Measurements from ENCODE around the gene LPXN.

Gene LPXN

DNA sequence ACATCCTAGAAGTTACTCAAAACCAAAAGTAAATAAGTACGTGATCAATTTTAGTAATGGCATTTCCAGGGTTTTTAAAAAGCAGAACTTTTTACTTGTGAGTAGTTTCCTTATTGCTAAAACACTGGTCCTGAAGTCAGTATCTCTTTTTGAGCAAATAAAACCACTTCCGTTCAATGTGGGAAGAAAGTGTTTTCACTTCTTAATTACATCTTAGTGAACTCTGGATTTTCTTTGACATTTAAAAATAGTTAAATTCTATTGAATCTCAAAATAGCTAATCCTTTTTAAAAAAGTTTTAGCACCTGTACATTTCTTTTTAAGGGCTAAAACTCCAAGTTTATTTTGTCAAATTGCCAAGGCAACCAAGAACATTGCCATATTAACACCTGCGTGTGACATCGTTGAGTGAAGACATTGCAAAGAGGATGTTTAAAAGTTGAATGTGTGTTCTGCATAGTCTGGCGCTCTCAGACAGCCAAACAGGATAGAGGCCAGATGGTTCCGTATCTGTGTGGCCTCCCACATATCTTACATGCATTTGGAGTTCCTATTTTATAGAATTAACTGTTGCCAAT, 50.5 kb downstream of the LPXN start:
- no peak overlapping the region for H2BK15ac ChIP-seq (ENCODE audit: low read length)

GRCh38 chr11:58524232-58525036, 51.2 kb downstream of the LPXN start:
- H3K79me1 ChIP-seq (ENCODE audit: low read depth, low read length) = no peaks in the 10 kb centered on the region
- H3K14ac ChIP-seq (ENCODE audit: low read length) = no peak overlapping the region
- H3K9ac ChIP-seq (ENCODE audit: low read depth, low read length, poor library complexity) = no peak overlapping the region
- H2BK12ac ChIP-seq (ENCODE audit: low read length) = no peak overlapping the region
- no peak overlapping the region for H4K8ac ChIP-seq (ENCODE audit: low read depth, low read length)
- DNase-seq (ENCODE audit: low spot score) = peak; percentile 67
- H4K91ac ChIP-seq (ENCODE audit: low read depth, low read length, poor library complexity) = no peak overlapping the region
- H3K4me3 ChIP-seq (ENCODE audit: low read length in 2 of 2) = no peak overlapping the region
- WGBS, 2 donors (ENCODE audit: extremely low coverage in 2 of 2, insufficient read length in 2 of 2, insufficient replicate concordance in 1 of 2) = no CpG with 5 or more reads among the region's 7 CpGs
- no peak overlapping the region for H3K4me2 ChIP-seq (ENCODE audit: insufficient read depth, low read length, poor library complexity, severe bottlenecking)
- H2BK5ac ChIP-seq (ENCODE audit: low read length) = no peak overlapping the region
- no peaks in the 10 kb centered on the region for H3K9me3 ChIP-seq (replicated peaks in 1 of 2; ENCODE audit: control insufficient read depth in 2 of 2, insufficient read depth in 1 of 2, low read depth in 1 of 2, low read length in 2 of 2)
- no peak overlapping the region for H3K23ac ChIP-seq (ENCODE audit: low read depth, low read length, poor library complexity)
- H3K4ac ChIP-seq (ENCODE audit: low read length) = no peak overlapping the region
- no peak overlapping the region for H3K18ac ChIP-seq (ENCODE audit: low read length)
- no peak overlapping the region for H2BK15ac ChIP-seq (ENCODE audit: low read length)
- H3K27me3 ChIP-seq (ENCODE audit: control insufficient read depth in 3 of 3, insufficient read depth in 3 of 3, low read depth in 1 of 3, low read length in 3 of 3) = peaks cover 0 to 7% (median 0%) of the 10 kb centered on the region in 3 experiments
- H3K27ac ChIP-seq (replicated peaks; ENCODE audit: low read length) = no peak overlapping the region
- H2AK5ac ChIP-seq (ENCODE audit: low read depth, low read length) = no peak overlapping the region
- H3K36me3 ChIP-seq (replicated peaks in 1 of 2; ENCODE audit: control insufficient read depth in 2 of 2, insufficient read depth in 2 of 2, low read length in 2 of 2) = no peaks in the 10 kb centered on the region
- peak overlapping the region; percentile 63 for H2AFZ ChIP-seq (ENCODE audit: low read length)
- H2BK120ac ChIP-seq (ENCODE audit: low read depth, low read length) = no peak overlapping the region
- no peaks in the 10 kb centered on the region for H3K4me1 ChIP-seq (ENCODE audit: control insufficient read depth in 2 of 2, insufficient read depth in 1 of 2, low read depth in 1 of 2, low read length in 2 of 2)

More for the DNA sequence above, 50.5 kb downstream of the LPXN start:
- H3K79me1 ChIP-seq (ENCODE audit: low read depth, low read length) = no peaks in the 10 kb centered on the region
- no peaks in the 10 kb centered on the region for H3K36me3 ChIP-seq (replicated peaks in 1 of 2; ENCODE audit: control insufficient read depth in 2 of 2, insufficient read depth in 2 of 2, low read length in 2 of 2)
- no peak overlapping the region for H3K4me2 ChIP-seq (ENCODE audit: insufficient read depth, low read length, poor library complexity, severe bottlenecking)
- no peak overlapping the region for H3K9ac ChIP-seq (ENCODE audit: low read depth, low read length, poor library complexity)
- no peaks in the 10 kb centered on the region for H3K9me3 ChIP-seq (replicated peaks in 1 of 2; ENCODE audit: control insufficient read depth in 2 of 2, insufficient read depth in 1 of 2, low read depth in 1 of 2, low read length in 2 of 2)
- WGBS, 2 donors (ENCODE audit: extremely low coverage in 2 of 2, insufficient read length in 2 of 2, insufficient replicate concordance in 1 of 2) = no CpG with 5 or more reads among the region's 6 CpGs
- H2BK120ac ChIP-seq (ENCODE audit: low read depth, low read length) = no peak overlapping the region
- H4K91ac ChIP-seq (ENCODE audit: low read depth, low read length, poor library complexity) = no peak overlapping the region
- H3K27me3 ChIP-seq (ENCODE audit: control insufficient read depth in 3 of 3, insufficient read depth in 3 of 3, low read depth in 1 of 3, low read length in 3 of 3) = peaks cover 0 to 3% (median 0%) of the 10 kb centered on the region in 3 experiments
- H3K4me3 ChIP-seq (ENCODE audit: low read length in 2 of 2) = no peak overlapping the region
- H3K4me1 ChIP-seq (ENCODE audit: control insufficient read depth in 2 of 2, insufficient read depth in 1 of 2, low read depth in 1 of 2, low read length in 2 of 2) = no peaks in the 10 kb centered on the region
- no peak overlapping the region for H2BK5ac ChIP-seq (ENCODE audit: low read length)
- H3K14ac ChIP-seq (ENCODE audit: low read length) = no peak overlapping the region
- H3K4ac ChIP-seq (ENCODE audit: low read length) = no peak overlapping the region
- no peak overlapping the region for H3K27ac ChIP-seq (replicated peaks; ENCODE audit: low read length)
- no peak overlapping the region for H2AK5ac ChIP-seq (ENCODE audit: low read depth, low read length)
- no peak for DNase-seq (ENCODE audit: low spot score)
- no peak overlapping the region for H2AFZ ChIP-seq (ENCODE audit: low read length)
- no peak overlapping the region for H3K23ac ChIP-seq (ENCODE audit: low read depth, low read length, poor library complexity)
- H3K18ac ChIP-seq (ENCODE audit: low read length) = no peak overlapping the region
- H2BK12ac ChIP-seq (ENCODE audit: low read length) = no peak overlapping the region
- H4K8ac ChIP-seq (ENCODE audit: low read depth, low read length) = no peak overlapping the region

DNA sequence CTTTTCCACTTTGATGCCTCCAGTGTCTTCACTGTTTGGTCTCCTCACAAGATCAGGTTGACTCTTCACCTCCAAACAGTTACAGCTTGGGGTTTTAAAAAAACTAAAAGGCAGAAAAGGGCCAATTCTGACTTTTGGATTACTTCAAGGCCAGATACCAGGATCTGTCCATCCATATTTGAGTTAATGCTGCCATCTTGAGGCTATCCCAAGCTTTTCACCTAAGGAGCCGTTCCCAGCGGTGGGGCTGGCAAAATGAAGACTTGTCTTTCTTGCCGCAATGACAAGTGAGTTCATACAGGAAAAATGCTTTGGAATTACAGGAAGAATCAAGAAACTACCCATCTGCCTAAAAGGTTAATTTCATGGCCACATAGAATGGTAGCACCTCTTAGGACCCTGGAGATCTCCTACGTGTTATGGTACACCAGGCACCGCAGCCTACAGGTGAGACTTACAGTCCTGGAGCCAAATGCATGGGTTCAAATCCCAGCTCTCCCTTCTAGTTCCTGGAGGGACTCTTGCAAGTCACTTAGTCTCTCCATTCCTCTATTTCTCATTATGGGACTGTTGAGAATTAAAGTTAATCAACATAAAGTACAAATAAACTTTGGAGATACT, 61.8 kb downstream of the LPXN start:
- H3K9ac ChIP-seq (ENCODE audit: low read depth, low read length, poor library complexity) = no peak overlapping the region
- no CpG with 5 or more reads among the region's 5 CpGs for WGBS, 2 donors (ENCODE audit: extremely low coverage in 2 of 2, insufficient read length in 2 of 2, insufficient replicate concordance in 1 of 2)
- no peak overlapping the region for H3K18ac ChIP-seq (ENCODE audit: low read length)
- H3K27ac ChIP-seq (replicated peaks; ENCODE audit: low read length) = no peak overlapping the region
- no peak overlapping the region for H2BK5ac ChIP-seq (ENCODE audit: low read length)
- peaks cover 0 to 23% (median 0%) of the 10 kb centered on the region in 3 experiments for H3K27me3 ChIP-seq (ENCODE audit: control insufficient read depth in 3 of 3, insufficient read depth in 3 of 3, low read depth in 1 of 3, low read length in 3 of 3)
- no peak overlapping the region for H3K4me2 ChIP-seq (ENCODE audit: insufficient read depth, low read length, poor library complexity, severe bottlenecking)
- no peak overlapping the region for H2BK12ac ChIP-seq (ENCODE audit: low read length)
- H3K4me1 ChIP-seq (ENCODE audit: control insufficient read depth in 2 of 2, insufficient read depth in 1 of 2, low read depth in 1 of 2, low read length in 2 of 2) = no peaks in the 10 kb centered on the region
- H3K36me3 ChIP-seq (replicated peaks in 1 of 2; ENCODE audit: control insufficient read depth in 2 of 2, insufficient read depth in 2 of 2, low read length in 2 of 2) = no peaks in the 10 kb centered on the region
- H4K91ac ChIP-seq (ENCODE audit: low read depth, low read length, poor library complexity) = no peak overlapping the region
- H3K4me3 ChIP-seq (ENCODE audit: low read length in 2 of 2) = no peak overlapping the region
- peak overlapping the region; percentile 28 for H2AFZ ChIP-seq (ENCODE audit: low read length)
- no peak overlapping the region for H3K23ac ChIP-seq (ENCODE audit: low read depth, low read length, poor library complexity)
- peak; percentile 56 for DNase-seq (ENCODE audit: low spot score)
- no peak overlapping the region for H3K4ac ChIP-seq (ENCODE audit: low read length)
- no peak overlapping the region for H3K14ac ChIP-seq (ENCODE audit: low read length)
- H4K8ac ChIP-seq (ENCODE audit: low read depth, low read length) = no peak overlapping the region
- H2BK15ac ChIP-seq (ENCODE audit: low read length) = no peak overlapping the region
- no peak overlapping the region for H2AK5ac ChIP-seq (ENCODE audit: low read depth, low read length)
- H3K79me1 ChIP-seq (ENCODE audit: low read depth, low read length) = no peaks in the 10 kb centered on the region
- no peak overlapping the region for H2BK120ac ChIP-seq (ENCODE audit: low read depth, low read length)
- no peaks in the 10 kb centered on the region for H3K9me3 ChIP-seq (replicated peaks in 1 of 2; ENCODE audit: control insufficient read depth in 2 of 2, insufficient read depth in 1 of 2, low read depth in 1 of 2, low read length in 2 of 2)

DNA sequence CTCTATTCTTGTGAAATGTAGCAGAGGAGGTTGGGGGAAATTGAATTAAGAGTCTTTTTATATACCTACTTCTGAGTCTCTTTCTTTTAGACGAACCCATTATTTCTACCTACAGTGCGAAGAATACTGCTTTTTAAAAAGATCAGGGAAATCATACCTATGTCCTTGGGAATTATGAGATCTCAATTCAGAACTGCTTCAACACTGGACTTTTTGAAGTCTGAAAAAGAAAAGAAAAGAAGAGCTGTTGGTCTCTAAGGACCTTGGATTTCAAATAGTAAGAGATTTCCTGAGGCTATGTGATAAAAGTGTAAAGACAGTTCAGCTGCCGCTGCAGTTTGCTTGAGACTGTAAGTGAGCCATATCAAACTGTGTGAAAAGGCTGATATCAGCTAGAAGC, 64.0 kb downstream of the LPXN start:
- Histone ChIP-seq H4K91ac (ENCODE audit: low read depth, low read length, poor library complexity) (no peak overlapping the region), H4K8ac (ENCODE audit: low read depth, low read length) (no peak overlapping the region), H3K4ac (ENCODE audit: low read length) (no peak overlapping the region), H3K79me1 (ENCODE audit: low read depth, low read length) (no peaks in the 10 kb centered on the region), H2BK5ac (ENCODE audit: low read length) (no peak overlapping the region), H2BK12ac (ENCODE audit: low read length) (no peak overlapping the region), H2AK5ac (ENCODE audit: low read depth, low read length) (no peak overlapping the region), H3K36me3 (replicated peaks in 1 of 2; ENCODE audit: control insufficient read depth in 2 of 2, insufficient read depth in 2 of 2, low read length in 2 of 2) (no peaks in the 10 kb centered on the region), H3K27ac (replicated peaks; ENCODE audit: low read length) (no peak overlapping the region), H3K4me1 (ENCODE audit: control insufficient read depth in 2 of 2, insufficient read depth in 1 of 2, low read depth in 1 of 2, low read length in 2 of 2) (no peaks in the 10 kb centered on the region), H3K14ac (ENCODE audit: low read length) (no peak overlapping the region), H3K4me3 (ENCODE audit: low read length in 2 of 2) (no peak overlapping the region), H3K23ac (ENCODE audit: low read depth, low read length, poor library complexity) (no peak overlapping the region), H2AFZ (ENCODE audit: low read length) (no peak overlapping the region), H3K27me3 (ENCODE audit: control insufficient read depth in 3 of 3, insufficient read depth in 3 of 3, low read depth in 1 of 3, low read length in 3 of 3) (peaks cover 0 to 17% (median 0%) of the 10 kb centered on the region in 3 experiments), H3K4me2 (ENCODE audit: insufficient read depth, low read length, poor library complexity, severe bottlenecking) (no peak overlapping the region), H3K18ac (ENCODE audit: low read length) (no peak overlapping the region), H3K9ac (ENCODE audit: low read depth, low read length, poor library complexity) (no peak overlapping the region), H3K9me3 (replicated peaks in 1 of 2; ENCODE audit: control insufficient read depth in 2 of 2, insufficient read depth in 1 of 2, low read depth in 1 of 2, low read length in 2 of 2) (no peaks in the 10 kb centered on the region), H2BK120ac (ENCODE audit: low read depth, low read length) (no peak overlapping the region), H2BK15ac (ENCODE audit: low read length) (no peak overlapping the region)
- no peak for DNase-seq (ENCODE audit: low spot score)
- no CpG with 5 or more reads among the region's 3 CpGs for WGBS, 2 donors (ENCODE audit: extremely low coverage in 2 of 2, insufficient read length in 2 of 2, insufficient replicate concordance in 1 of 2)

Data from neuronal stem cell (in vitro differentiated cells).